WTC11 (cell line): Measurements from ENCODE around the gene UGT1A5. TPM values are rescaled to one million over a fixed set of nuclear protein-coding genes. Genes with fewer than 3 reads are reported as not detected.

ENCODE experiments used
- ATAC-seq: fragments of 200-7000 bp; cut with Tn5 transposase; 2 replicates; pipeline ENCODE4 v1.10.0; 2021; ENCODE audit warnings: mild to moderate bottlenecking, moderate library complexity
- CTCF ChIA-PET: fragments of 300-600 bp; sonication (Branson Sonifier 250); formaldehyde crosslinking; loops from one replicate; lab custom pipeline; 2021; ENCODE audit warnings: antibody characterized with exemption; lab: Charles Lee
- POLR2A ChIA-PET: fragments of 350-600 bp; sonication (Branson Sonifier 250); formaldehyde crosslinking; loops from one replicate; lab custom pipeline; 2021; ENCODE audit warnings: antibody characterized with exemption; lab: Charles Lee
- DNase-seq: peaks from one replicate; pipeline ENCODE4 v3.0.0; 2021; ENCODE audit warnings: low spot score
- H3K27ac Mint-ChIP-seq: 2 replicates; pipeline ENCODE4 v1.8.0; 2021; ENCODE audit warnings: mixed read lengths
- H3K27me3 Mint-ChIP-seq: 2 replicates; pipeline ENCODE4 v1.8.0; 2021; ENCODE audit warnings: low read depth, mild to moderate bottlenecking, moderate library complexity, mixed read lengths
- H3K36me3 Mint-ChIP-seq: 2 replicates; pipeline ENCODE4 v1.8.0; 2021; ENCODE audit warnings: mixed read lengths
- H3K4me1 Mint-ChIP-seq: 2 replicates; pipeline ENCODE4 v1.8.0; 2022; ENCODE audit warnings: mixed read lengths
- H3K4me3 Mint-ChIP-seq: 2 replicates; pipeline ENCODE4 v1.8.0; 2021; ENCODE audit warnings: mild to moderate bottlenecking, moderate library complexity, mixed read lengths
- H3K9me3 Mint-ChIP-seq: 2 replicates; pipeline ENCODE4 v1.8.0; 2021; ENCODE audit warnings: mixed read lengths
- ATF2 ChIP-seq: sonication (generic); formaldehyde crosslinking; IDR thresholded peaks from 2 replicates; pipeline ENCODE4 v1.8.1; 2022; ENCODE audit warnings: low read depth, missing genetic modification reagents, borderline replicate concordance
- E2F5 ChIP-seq: sonication (generic); formaldehyde crosslinking; IDR thresholded peaks from 2 replicates; pipeline ENCODE4 v1.8.1; 2022; ENCODE audit warnings: mild to moderate bottlenecking, moderate library complexity, missing genetic modification reagents
- FOXK1 ChIP-seq: sonication (generic); formaldehyde crosslinking; IDR thresholded peaks from 2 replicates; pipeline ENCODE4 v1.8.0; 2022; ENCODE audit warnings: mild to moderate bottlenecking, moderate library complexity, missing genetic modification reagents
- GTF2I ChIP-seq: fragments of 250-450 bp; sonication (Bioruptor Pico); conservative IDR thresholded peaks from 2 replicates; pipeline ENCODE4 v1.4.0; 2021; ENCODE audit warnings: mild to moderate bottlenecking
- IRF1 ChIP-seq: sonication (generic); formaldehyde crosslinking; IDR thresholded peaks from 2 replicates; pipeline ENCODE4 v1.8.0; 2023; ENCODE audit warnings: missing genetic modification reagents
- IRF2 ChIP-seq: sonication (generic); formaldehyde crosslinking; IDR thresholded peaks from 2 replicates; pipeline ENCODE4 v1.8.0; 2022; ENCODE audit warnings: low read depth, missing genetic modification reagents, borderline replicate concordance
- JUN ChIP-seq: sonication (generic); formaldehyde crosslinking; IDR thresholded peaks from 2 replicates; pipeline ENCODE4 v1.8.0; 2023; ENCODE audit warnings: mild to moderate bottlenecking, missing genetic modification reagents
- MXD4 ChIP-seq: fragments of 250-450 bp; sonication (Bioruptor Pico); IDR thresholded peaks from 2 replicates; pipeline ENCODE4 v1.8.0; 2021; ENCODE audit warnings: mild to moderate bottlenecking, moderate library complexity, borderline replicate concordance
- MYBL2 ChIP-seq: sonication (generic); formaldehyde crosslinking; IDR thresholded peaks from 2 replicates; pipeline ENCODE4 v1.8.1; 2023; ENCODE audit warnings: mild to moderate bottlenecking, moderate library complexity, missing genetic modification reagents
- NFYB ChIP-seq: sonication (generic); formaldehyde crosslinking; conservative IDR thresholded peaks from 2 replicates; pipeline ENCODE4 v1.8.0; 2022; ENCODE audit warnings: low read depth, missing genetic modification reagents
- NR2C2 ChIP-seq: sonication (generic); formaldehyde crosslinking; IDR thresholded peaks from 2 replicates; pipeline ENCODE4 v1.8.0; 2022; ENCODE audit warnings: mild to moderate bottlenecking, missing genetic modification reagents
- TCF7 ChIP-seq: sonication (generic); formaldehyde crosslinking; IDR thresholded peaks from 2 replicates; pipeline ENCODE4 v1.8.0; 2022; ENCODE audit warnings: mild to moderate bottlenecking, low read depth, missing genetic modification reagents, moderate library complexity
- ZMAT4 ChIP-seq: fragments of 250-450 bp; sonication (Bioruptor Pico); IDR thresholded peaks from 2 replicates; pipeline ENCODE4 v1.9.0; 2021; ENCODE audit warnings: mild to moderate bottlenecking
- ZNF219 ChIP-seq: sonication (generic); formaldehyde crosslinking; IDR thresholded peaks from 2 replicates; pipeline ENCODE4 v1.8.0; 2023; ENCODE audit warnings: missing genetic modification reagents, mild to moderate bottlenecking, borderline replicate concordance
- ZNF396 ChIP-seq: fragments of 250-450 bp; sonication (Bioruptor Pico); IDR thresholded peaks from 2 replicates; pipeline ENCODE4 v1.8.0; 2021; ENCODE audit warnings: mild to moderate bottlenecking, moderate library complexity, borderline replicate concordance
- ZNF416 ChIP-seq: fragments of 250-450 bp; sonication (Bioruptor Pico); IDR thresholded peaks from 2 replicates; pipeline ENCODE4 v1.9.0; 2021; ENCODE audit warnings: mild to moderate bottlenecking, inconsistent platforms
- total RNA-seq: library from RNA; stranded (reverse); gene quantifications from 3 replicates; pipeline ENCODE4 v1.2.3, GENCODE V29; 2021
- TF ChIP-seq, protein P1 (sequence below): sonication (generic); formaldehyde crosslinking; IDR thresholded peaks from 2 replicates; pipeline ENCODE4 v1.8.0; 2022; ENCODE audit warnings: mild to moderate bottlenecking, missing genetic modification reagents
- TF ChIP-seq, protein P2 (sequence below): sonication (generic); formaldehyde crosslinking; IDR thresholded peaks from 2 replicates; pipeline ENCODE4 v1.8.0; 2023; ENCODE audit warnings: mild to moderate bottlenecking, missing genetic modification reagents
- TF ChIP-seq, protein P3 (sequence below): fragments of 250-450 bp; sonication (Bioruptor Pico); IDR thresholded peaks from 2 replicates; pipeline ENCODE4 v1.9.0; 2021; ENCODE audit warnings: mild to moderate bottlenecking, borderline replicate concordance
- TF ChIP-seq, protein P4 (sequence below): sonication (generic); formaldehyde crosslinking; IDR thresholded peaks from 2 replicates; pipeline ENCODE4 v1.8.1; 2023; ENCODE audit warnings: mild to moderate bottlenecking, missing genetic modification reagents, moderate library complexity

The UGT1A5 gene
- total RNA-seq, 1 experiment from 2014 or later, result not detected

DNA sequence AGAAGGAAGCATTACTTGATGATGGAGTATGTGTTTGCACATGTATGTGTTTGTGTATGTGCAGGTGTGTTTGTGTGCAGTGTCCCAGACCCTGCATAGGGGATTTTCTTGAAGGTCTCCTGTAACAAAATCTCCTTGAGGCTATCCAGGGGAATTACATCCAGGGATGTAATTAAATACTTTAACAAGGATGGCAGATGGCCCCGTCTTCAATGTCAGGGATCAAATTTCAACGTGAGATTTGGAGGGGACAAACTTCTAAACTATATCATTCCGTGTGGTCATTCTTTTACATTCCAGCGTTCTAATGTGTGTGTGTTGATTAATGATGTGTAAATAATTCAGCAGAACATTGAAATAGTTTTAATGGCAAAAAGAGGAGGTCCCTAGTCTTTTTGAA, 37.7 kb upstream of the UGT1A5 start:
- ChIA-PET POLR2A (no interaction called here), CTCF (no interaction called here)
- Mint-ChIP-seq H3K9me3 (no peaks in the 10 kb centered on the region), H3K4me1 (peaks cover 7% of the 10 kb centered on the region), H3K27me3 (peaks cover 11% of the 10 kb centered on the region; the same call in 1 of the 2 replicates), H3K4me3 (no peak overlapping the region), H3K36me3 (no peaks in the 10 kb centered on the region), H3K27ac (no peak overlapping the region)
- ATAC-seq (peak; percentile 63), DNase-seq (no peak)
- TF ChIP-seq, protein P1, sequence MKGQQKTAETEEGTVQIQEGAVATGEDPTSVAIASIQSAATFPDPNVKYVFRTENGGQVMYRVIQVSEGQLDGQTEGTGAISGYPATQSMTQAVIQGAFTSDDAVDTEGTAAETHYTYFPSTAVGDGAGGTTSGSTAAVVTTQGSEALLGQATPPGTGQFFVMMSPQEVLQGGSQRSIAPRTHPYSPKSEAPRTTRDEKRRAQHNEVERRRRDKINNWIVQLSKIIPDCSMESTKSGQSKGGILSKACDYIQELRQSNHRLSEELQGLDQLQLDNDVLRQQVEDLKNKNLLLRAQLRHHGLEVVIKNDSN (CRISPR knock-in tag), result no peak
- no peak for TF ChIP-seq FOXK1 (CRISPR knock-in tag)
- TF ChIP-seq JUN (CRISPR knock-in tag), result no peak
- TF ChIP-seq ATF2, result no peak
- no peak for TF ChIP-seq IRF1 (CRISPR knock-in tag)
- no peak for TF ChIP-seq ZNF416 (CRISPR knock-in tag)
- no peak for TF ChIP-seq GTF2I (CRISPR knock-in tag)
- TF ChIP-seq, all 79 proteins: peak for 0

DNA sequence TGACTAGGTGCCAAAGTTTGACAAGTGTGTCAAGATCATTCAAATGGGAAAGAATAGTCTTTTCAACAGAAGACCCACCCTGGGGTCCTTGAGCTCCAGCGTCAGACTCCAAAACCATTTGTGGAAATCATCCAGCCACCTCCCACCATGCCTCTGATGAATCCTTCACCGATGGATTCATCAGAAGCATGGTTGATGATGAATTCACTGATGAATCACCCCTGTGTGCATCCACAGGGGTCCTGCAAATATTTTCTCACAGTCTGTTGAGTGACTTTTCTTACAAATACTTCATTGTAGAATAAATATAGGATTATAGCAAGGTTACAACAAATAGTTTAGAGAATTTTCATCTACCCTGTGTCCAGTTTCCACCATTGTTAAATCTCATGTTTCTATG, 36.7 kb upstream of the UGT1A5 start:
- Mint-ChIP-seq H3K27me3 (peaks cover 12% of the 10 kb centered on the region; the same call in 1 of the 2 replicates), H3K36me3 (no peaks in the 10 kb centered on the region), H3K27ac (no peak overlapping the region), H3K4me3 (no peak overlapping the region), H3K4me1 (peaks cover 7% of the 10 kb centered on the region), H3K9me3 (no peaks in the 10 kb centered on the region)
- ChIA-PET CTCF (no interaction called here), POLR2A (no interaction called here)
- ATAC-seq (no peak), DNase-seq (no peak)
- TF ChIP-seq E2F5 (CRISPR knock-in tag), result no peak
- no peak for TF ChIP-seq NFYB (CRISPR knock-in tag)
- TF ChIP-seq, protein P2, sequence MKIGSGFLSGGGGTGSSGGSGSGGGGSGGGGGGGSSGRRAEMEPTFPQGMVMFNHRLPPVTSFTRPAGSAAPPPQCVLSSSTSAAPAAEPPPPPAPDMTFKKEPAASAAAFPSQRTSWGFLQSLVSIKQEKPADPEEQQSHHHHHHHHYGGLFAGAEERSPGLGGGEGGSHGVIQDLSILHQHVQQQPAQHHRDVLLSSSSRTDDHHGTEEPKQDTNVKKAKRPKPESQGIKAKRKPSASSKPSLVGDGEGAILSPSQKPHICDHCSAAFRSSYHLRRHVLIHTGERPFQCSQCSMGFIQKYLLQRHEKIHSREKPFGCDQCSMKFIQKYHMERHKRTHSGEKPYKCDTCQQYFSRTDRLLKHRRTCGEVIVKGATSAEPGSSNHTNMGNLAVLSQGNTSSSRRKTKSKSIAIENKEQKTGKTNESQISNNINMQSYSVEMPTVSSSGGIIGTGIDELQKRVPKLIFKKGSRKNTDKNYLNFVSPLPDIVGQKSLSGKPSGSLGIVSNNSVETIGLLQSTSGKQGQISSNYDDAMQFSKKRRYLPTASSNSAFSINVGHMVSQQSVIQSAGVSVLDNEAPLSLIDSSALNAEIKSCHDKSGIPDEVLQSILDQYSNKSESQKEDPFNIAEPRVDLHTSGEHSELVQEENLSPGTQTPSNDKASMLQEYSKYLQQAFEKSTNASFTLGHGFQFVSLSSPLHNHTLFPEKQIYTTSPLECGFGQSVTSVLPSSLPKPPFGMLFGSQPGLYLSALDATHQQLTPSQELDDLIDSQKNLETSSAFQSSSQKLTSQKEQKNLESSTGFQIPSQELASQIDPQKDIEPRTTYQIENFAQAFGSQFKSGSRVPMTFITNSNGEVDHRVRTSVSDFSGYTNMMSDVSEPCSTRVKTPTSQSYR (CRISPR knock-in tag), result no peak
- no peak for TF ChIP-seq MXD4 (CRISPR knock-in tag)

GRCh38 chr2:233679196-233679595, 33.5 kb upstream of the UGT1A5 start:
- Mint-ChIP-seq H3K9me3 (no peaks in the 10 kb centered on the region), H3K4me1 (peaks cover 7% of the 10 kb centered on the region), H3K4me3 (no peak overlapping the region), H3K36me3 (no peaks in the 10 kb centered on the region), H3K27me3 (peaks cover 12% of the 10 kb centered on the region; the same call in 1 of the 2 replicates), H3K27ac (no peak overlapping the region)
- DNase-seq (no peak), ATAC-seq (no peak)
- ChIA-PET CTCF (no interaction called here), POLR2A (no interaction called here)
- TF ChIP-seq TCF7 (CRISPR knock-in tag) (no peak), NR2C2 (CRISPR knock-in tag) (no peak), NFYB (CRISPR knock-in tag) (no peak), ZNF396 (CRISPR knock-in tag) (no peak), ZMAT4 (CRISPR knock-in tag) (no peak), IRF2 (CRISPR knock-in tag) (no peak), MYBL2 (CRISPR knock-in tag) (no peak), ZNF219 (CRISPR knock-in tag) (no peak)
- TF ChIP-seq, protein P3, sequence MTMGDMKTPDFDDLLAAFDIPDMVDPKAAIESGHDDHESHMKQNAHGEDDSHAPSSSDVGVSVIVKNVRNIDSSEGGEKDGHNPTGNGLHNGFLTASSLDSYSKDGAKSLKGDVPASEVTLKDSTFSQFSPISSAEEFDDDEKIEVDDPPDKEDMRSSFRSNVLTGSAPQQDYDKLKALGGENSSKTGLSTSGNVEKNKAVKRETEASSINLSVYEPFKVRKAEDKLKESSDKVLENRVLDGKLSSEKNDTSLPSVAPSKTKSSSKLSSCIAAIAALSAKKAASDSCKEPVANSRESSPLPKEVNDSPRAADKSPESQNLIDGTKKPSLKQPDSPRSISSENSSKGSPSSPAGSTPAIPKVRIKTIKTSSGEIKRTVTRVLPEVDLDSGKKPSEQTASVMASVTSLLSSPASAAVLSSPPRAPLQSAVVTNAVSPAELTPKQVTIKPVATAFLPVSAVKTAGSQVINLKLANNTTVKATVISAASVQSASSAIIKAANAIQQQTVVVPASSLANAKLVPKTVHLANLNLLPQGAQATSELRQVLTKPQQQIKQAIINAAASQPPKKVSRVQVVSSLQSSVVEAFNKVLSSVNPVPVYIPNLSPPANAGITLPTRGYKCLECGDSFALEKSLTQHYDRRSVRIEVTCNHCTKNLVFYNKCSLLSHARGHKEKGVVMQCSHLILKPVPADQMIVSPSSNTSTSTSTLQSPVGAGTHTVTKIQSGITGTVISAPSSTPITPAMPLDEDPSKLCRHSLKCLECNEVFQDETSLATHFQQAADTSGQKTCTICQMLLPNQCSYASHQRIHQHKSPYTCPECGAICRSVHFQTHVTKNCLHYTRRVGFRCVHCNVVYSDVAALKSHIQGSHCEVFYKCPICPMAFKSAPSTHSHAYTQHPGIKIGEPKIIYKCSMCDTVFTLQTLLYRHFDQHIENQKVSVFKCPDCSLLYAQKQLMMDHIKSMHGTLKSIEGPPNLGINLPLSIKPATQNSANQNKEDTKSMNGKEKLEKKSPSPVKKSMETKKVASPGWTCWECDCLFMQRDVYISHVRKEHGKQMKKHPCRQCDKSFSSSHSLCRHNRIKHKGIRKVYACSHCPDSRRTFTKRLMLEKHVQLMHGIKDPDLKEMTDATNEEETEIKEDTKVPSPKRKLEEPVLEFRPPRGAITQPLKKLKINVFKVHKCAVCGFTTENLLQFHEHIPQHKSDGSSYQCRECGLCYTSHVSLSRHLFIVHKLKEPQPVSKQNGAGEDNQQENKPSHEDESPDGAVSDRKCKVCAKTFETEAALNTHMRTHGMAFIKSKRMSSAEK (CRISPR knock-in tag), result no peak
- TF ChIP-seq, protein P4, sequence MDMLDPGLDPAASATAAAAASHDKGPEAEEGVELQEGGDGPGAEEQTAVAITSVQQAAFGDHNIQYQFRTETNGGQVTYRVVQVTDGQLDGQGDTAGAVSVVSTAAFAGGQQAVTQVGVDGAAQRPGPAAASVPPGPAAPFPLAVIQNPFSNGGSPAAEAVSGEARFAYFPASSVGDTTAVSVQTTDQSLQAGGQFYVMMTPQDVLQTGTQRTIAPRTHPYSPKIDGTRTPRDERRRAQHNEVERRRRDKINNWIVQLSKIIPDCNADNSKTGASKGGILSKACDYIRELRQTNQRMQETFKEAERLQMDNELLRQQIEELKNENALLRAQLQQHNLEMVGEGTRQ, result no peak
